ENCODE results near the gene RFT1. TPM values are rescaled to one million over a fixed set of nuclear protein-coding genes. Genes with fewer than 3 reads are reported as not detected.

The RFT1 gene
- total and polyA plus RNA-seq, 2 experiments from 2014 or later, result 11.3 to 13.3 TPM

- no peak overlapping the region for H3K27ac ChIP-seq (ENCODE audit: low read depth)
- TF ChIP-seq ZNF331 (CRISPR knock-in tag; IDR thresholded peaks at IDR 0.05; ENCODE audit: low read depth), result no peak
- TF ChIP-seq STAT1 (IDR thresholded peaks at IDR 0.05; ENCODE audit: unreplicated experiment), result no peak
- no peak for TF ChIP-seq JUNB (IDR thresholded peaks at IDR 0.05; ENCODE audit: unreplicated experiment)
- no peak for TF ChIP-seq CREB1 (CRISPR knock-in tag; IDR thresholded peaks at IDR 0.05; ENCODE audit: low read depth)
- TF ChIP-seq ZNF114 (CRISPR knock-in tag; IDR thresholded peaks at IDR 0.05), result no peak
- no peak for TF ChIP-seq POLR2AphosphoS5 (IDR thresholded peaks at IDR 0.05; ENCODE audit: low read depth)
- no peak for TF ChIP-seq CTCF (conservative IDR thresholded peaks at IDR 0.05; ENCODE audit: low read depth in 2 of 2)
- TF ChIP-seq REST (IDR thresholded peaks at IDR 0.05; ENCODE audit: unreplicated experiment), result no peak
- no peak for TF ChIP-seq NANOG (IDR thresholded peaks at IDR 0.05; ENCODE audit: borderline replicate concordance)
- no peak for TF ChIP-seq EZH2 (IDR thresholded peaks at IDR 0.05; ENCODE audit: low read depth, unreplicated experiment)
- DNase-seq (ENCODE audit: low spot score) (no peak), ATAC-seq (no peak)
- Mint-ChIP-seq H3K27me3 (ENCODE audit: insufficient read depth, low read depth, poor library complexity) (peaks cover 6% of the 10 kb centered on the region), H3K9me3 (no peaks in the 10 kb centered on the region), H3K36me3 (ENCODE audit: low read depth) (no peaks in the 10 kb centered on the region), H3K4me3 (no peak overlapping the region), H3K4me1 (peaks cover 6% of the 10 kb centered on the region), H3K27ac (no peak overlapping the region)
- no peak overlapping the region for H3K4me2 ChIP-seq
- H3F3A ChIP-seq (replicated peaks; ENCODE audit: low read depth), result no peaks in the 10 kb centered on the region
- no peaks in the 10 kb centered on the region for H3K27me3 ChIP-seq (ENCODE audit: insufficient read depth)
- H3K36me3 ChIP-seq (ENCODE audit: insufficient read depth), result no peaks in the 10 kb centered on the region
- no peaks in the 10 kb centered on the region for H3K79me2 ChIP-seq (replicated peaks; ENCODE audit: insufficient read depth)
- H2AFZ ChIP-seq, result no peak overlapping the region
- no peaks in the 10 kb centered on the region for H4K20me1 ChIP-seq (replicated peaks; ENCODE audit: insufficient read depth)
- no peaks in the 10 kb centered on the region for H3K9me2 ChIP-seq (ENCODE audit: insufficient read depth)
- H3K4me3 ChIP-seq, result no peak overlapping the region
- no peaks in the 10 kb centered on the region for H3K4me1 ChIP-seq (ENCODE audit: insufficient read depth)
These were observed 18.9 kb upstream of the RFT1 start for GRCh38 chr3:53149006-53149690.

GRCh38 chr3:53147903-53148400 lies 17.7 kb upstream of the RFT1 start:
- H3K4me2 ChIP-seq, result no peak overlapping the region
- TF ChIP-seq POLR2AphosphoS5 (IDR thresholded peaks at IDR 0.05; ENCODE audit: low read depth), result no peak
- no peak for TF ChIP-seq ZNF114 (CRISPR knock-in tag; IDR thresholded peaks at IDR 0.05)
- TF ChIP-seq NANOG (IDR thresholded peaks at IDR 0.05; ENCODE audit: borderline replicate concordance), result no peak
- no peak for TF ChIP-seq CREB1 (CRISPR knock-in tag; IDR thresholded peaks at IDR 0.05; ENCODE audit: low read depth)
- no peak for TF ChIP-seq EZH2 (IDR thresholded peaks at IDR 0.05; ENCODE audit: low read depth, unreplicated experiment)
- TF ChIP-seq ETS1 (IDR thresholded peaks at IDR 0.05), result no peak
- TF ChIP-seq ZNF331 (CRISPR knock-in tag; IDR thresholded peaks at IDR 0.05; ENCODE audit: low read depth), result no peak

More at GRCh38 chr3:53147903-53148400, 17.7 kb upstream of the RFT1 start:
- DNase-seq (ENCODE audit: low spot score) (no peak), ATAC-seq (no peak)
- Histone ChIP-seq H3K9me2 (ENCODE audit: insufficient read depth) (no peaks in the 10 kb centered on the region), H3K4me3 (no peak overlapping the region), H3F3A (replicated peaks; ENCODE audit: low read depth) (no peaks in the 10 kb centered on the region), H2AFZ (no peak overlapping the region), H3K4me1 (ENCODE audit: insufficient read depth) (no peaks in the 10 kb centered on the region), H3K27me3 (ENCODE audit: insufficient read depth) (no peaks in the 10 kb centered on the region), H3K27ac (ENCODE audit: low read depth) (no peak overlapping the region), H4K20me1 (replicated peaks; ENCODE audit: insufficient read depth) (no peaks in the 10 kb centered on the region), H3K36me3 (ENCODE audit: insufficient read depth) (no peaks in the 10 kb centered on the region), H3K79me2 (replicated peaks; ENCODE audit: insufficient read depth) (no peaks in the 10 kb centered on the region)
- Mint-ChIP-seq H3K27ac (no peak overlapping the region), H3K9me3 (no peaks in the 10 kb centered on the region), H3K4me3 (no peak overlapping the region), H3K27me3 (ENCODE audit: insufficient read depth, low read depth, poor library complexity) (peaks cover 9% of the 10 kb centered on the region), H3K36me3 (ENCODE audit: low read depth) (no peaks in the 10 kb centered on the region), H3K4me1 (peaks cover 6% of the 10 kb centered on the region)
